Measurements from ENCODE around the gene RGS9.

RGS9 gene

DNA sequence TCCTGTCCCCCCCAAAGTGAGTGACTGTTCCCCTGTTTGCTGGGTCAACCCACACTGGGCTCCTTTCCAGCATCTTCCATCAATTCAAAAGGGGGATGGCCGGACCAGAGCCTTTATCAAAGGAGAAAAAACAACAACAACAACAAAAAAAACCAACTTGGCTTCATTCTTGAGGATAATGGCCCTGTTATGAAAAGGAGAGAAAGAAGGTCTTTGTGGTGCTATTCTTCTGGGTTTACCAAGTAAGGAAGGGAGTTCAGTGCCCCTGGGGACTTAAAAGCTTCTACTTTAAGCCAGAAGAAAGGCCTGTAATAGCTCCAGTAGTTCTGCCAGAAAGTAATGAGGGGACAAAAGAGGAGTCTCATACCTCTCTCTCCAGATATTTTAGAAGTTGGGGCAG is 71.5 kb downstream of the RGS9 start:
- FAIRE-seq (no peak), DNase-seq (ENCODE audit: insufficient read length, low spot score) (no peak)
- no peak for TF ChIP-seq POLR2A (IDR thresholded peaks at IDR 0.05; ENCODE audit: low read depth, low read length)

DNA sequence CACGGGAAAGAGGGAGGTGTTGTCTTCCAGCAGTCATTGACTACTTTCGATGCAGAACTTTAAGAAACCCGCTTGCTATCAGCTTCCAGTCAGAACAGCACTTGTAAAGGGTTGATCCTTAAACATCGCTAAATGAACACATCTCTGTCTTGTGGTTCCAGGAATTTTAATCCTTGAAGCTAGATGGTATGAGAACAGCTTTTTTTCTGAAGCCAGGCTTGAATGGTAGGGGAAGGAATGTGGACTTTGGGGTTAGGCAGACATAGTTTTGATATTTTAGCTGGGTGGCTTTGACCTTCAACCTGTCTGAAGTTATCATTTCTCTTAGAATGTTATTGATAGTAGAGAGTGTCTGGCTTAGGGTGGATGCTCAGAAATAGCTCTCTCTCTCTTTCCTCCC is 81.1 kb downstream of the RGS9 start:
- DNase-seq (ENCODE audit: insufficient read length, low spot score) (no peak), FAIRE-seq (no peak)
- TF ChIP-seq POLR2A (IDR thresholded peaks at IDR 0.05; ENCODE audit: low read depth, low read length) = no peak

DNA sequence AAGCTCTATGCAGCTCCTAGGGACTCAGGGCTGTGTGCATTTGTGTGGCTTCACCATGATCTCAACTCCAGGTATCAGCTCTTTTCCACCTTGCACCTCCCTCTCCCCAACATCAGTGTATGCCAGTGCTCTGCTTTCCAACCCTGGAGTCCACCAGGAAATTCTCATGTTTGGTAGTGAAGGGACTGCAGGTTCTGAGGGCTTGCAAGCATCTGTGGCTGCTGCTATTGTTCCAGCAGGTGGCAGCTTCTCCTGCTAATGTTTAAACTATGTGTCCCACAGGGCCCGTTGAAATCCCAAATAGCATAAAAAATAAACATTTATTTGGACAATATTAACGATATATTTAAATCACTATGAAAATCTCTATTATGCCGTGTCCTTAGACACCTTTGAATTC is 82.0 kb downstream of the RGS9 start:
- no peak for FAIRE-seq
- TF ChIP-seq POLR2A (IDR thresholded peaks at IDR 0.05; ENCODE audit: low read depth, low read length) = no peak
- DNase-seq (ENCODE audit: insufficient read length, low spot score) = no peak

DNA sequence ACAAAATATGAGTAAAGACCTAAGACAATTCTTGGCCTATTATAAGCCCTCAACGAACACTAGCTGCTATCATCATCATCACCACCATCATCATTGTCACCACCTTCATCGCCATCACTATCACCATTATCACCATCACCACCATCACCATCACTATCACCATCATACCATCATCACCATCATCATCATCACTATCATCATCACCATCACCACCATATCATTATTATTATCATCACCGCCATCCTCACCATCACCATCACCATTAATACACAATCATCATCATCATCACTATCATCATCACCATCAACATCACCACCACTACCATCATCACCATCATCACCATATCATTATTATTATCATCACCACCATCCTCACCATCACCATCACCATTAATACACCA is 82.5 kb downstream of the RGS9 start:
- no peak for FAIRE-seq
- no peak for DNase-seq (ENCODE audit: insufficient read length, low spot score)
- TF ChIP-seq POLR2A (IDR thresholded peaks at IDR 0.05; ENCODE audit: low read depth, low read length) = no peak

DNA sequence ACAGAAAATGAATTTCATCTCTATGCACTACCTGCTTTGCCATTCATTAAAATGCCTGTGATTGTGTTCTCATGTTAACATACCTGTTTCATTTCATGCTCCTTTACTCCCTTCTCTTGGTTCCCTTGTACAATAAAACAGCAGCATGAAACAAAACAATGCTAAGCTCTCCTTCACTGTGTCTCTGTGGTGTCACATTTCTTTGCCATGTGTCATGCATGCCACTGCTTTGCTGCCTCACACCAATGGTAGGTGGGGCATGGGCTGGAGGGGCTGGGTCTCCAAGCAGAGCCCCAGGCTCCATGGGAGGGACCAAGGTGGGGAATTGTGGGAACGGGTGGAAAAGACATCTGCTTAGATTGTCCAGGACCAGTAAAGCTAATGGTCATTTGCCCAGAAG is 83.6 kb downstream of the RGS9 start:
- TF ChIP-seq POLR2A (IDR thresholded peaks at IDR 0.05; ENCODE audit: low read depth, low read length) = no peak
- FAIRE-seq (no peak), DNase-seq (ENCODE audit: insufficient read length, low spot score) (peak; percentile 33)

DNA sequence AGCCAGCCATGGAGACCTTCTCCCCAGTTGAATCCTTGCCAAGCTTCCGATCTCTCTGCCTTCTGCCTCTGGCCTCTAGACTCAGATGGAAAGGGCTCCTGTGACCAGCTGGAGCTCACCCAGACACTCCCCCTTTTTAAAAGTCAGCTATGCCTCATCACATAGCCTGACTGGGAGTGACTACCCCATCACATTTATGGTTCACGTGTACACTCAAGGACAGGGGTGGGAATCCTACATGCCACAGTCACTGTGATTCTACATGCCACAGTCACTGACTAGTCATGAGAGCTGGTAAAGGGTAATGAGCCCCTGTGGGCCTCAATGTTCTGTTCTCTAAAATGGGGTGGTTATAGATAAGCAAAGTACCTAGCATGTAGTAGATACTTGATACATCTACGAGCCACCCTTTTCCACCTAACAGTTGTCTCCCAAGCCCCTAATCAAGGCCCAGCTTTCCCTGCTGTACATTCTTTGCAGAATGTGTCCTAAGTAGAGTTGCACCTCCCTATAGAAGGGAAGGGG is 85.1 kb downstream of the RGS9 start:
- DNase-seq (ENCODE audit: insufficient read length, low spot score) (peak; percentile 45), FAIRE-seq (no peak)
- no peak for TF ChIP-seq POLR2A (IDR thresholded peaks at IDR 0.05; ENCODE audit: low read depth, low read length)

GRCh38 chr17:65225061-65225460 is 87.9 kb downstream of the RGS9 start:
- no peak for TF ChIP-seq POLR2A (IDR thresholded peaks at IDR 0.05; ENCODE audit: low read depth, low read length)
- DNase-seq (ENCODE audit: insufficient read length, low spot score) (no peak), FAIRE-seq (no peak)

GRCh38 chr17:65226227-65226626 is 89.1 kb downstream of the RGS9 start:
- TF ChIP-seq POLR2A (IDR thresholded peaks at IDR 0.05; ENCODE audit: low read depth, low read length) = no peak
- FAIRE-seq (no peak), DNase-seq (ENCODE audit: insufficient read length, low spot score) (no peak)

GRCh38 chr17:65227637-65228036 is 90.5 kb downstream of the RGS9 start:
- FAIRE-seq (no peak), DNase-seq (ENCODE audit: insufficient read length, low spot score) (no peak)
- TF ChIP-seq POLR2A (IDR thresholded peaks at IDR 0.05; ENCODE audit: low read depth, low read length) = no peak

GRCh38 chr17:65228287-65228686 is 91.1 kb downstream of the RGS9 start:
- FAIRE-seq (no peak), DNase-seq (ENCODE audit: insufficient read length, low spot score) (no peak)
- no peak for TF ChIP-seq POLR2A (IDR thresholded peaks at IDR 0.05; ENCODE audit: low read depth, low read length)

DNA sequence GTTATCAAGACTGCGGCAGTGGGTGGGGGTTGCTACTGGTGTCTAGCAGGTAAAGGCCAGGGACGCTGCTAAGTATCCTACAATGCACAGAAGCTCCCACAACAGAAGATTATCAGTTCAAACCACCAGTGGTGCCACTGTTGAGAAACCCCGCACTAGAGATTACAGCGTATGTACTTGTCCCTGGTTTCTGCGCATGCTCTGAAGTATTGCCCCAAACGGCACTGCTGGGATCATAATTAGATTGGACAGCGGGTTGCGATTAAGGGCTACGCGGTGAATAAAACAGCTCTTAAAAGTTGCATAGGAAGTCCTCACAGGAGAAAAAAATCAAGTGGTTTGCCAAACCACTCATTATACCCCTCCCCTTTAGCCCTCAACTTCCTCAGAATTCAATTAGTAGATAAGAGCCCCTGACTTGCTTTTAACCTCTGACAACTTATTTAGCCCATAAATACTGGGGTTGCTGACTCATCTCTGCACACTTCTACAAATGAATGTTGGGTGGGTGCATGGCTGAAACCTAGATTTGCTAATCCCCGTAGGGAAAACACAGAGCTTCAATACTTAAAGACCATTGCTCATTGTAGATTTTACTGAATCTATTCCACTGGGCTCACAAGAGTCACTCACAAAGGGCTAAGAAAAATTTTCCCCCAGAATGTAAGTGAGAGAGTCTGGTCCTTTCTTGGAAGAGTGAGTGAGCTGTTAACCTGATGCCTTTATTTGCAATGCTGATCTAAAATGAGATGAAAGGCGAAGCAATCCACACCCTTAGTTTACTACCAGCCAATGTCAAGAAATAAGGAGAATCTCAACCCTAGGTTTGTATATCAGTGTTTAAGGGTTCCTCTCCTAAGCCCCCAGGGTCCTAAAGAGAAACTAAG is 91.8 kb downstream of the RGS9 start:
- TF ChIP-seq POLR2A (IDR thresholded peaks at IDR 0.05; ENCODE audit: low read depth, low read length) = no peak
- DNase-seq (ENCODE audit: insufficient read length, low spot score) = no peak
- no peak for FAIRE-seq

- FAIRE-seq = no peak
- TF ChIP-seq POLR2A (IDR thresholded peaks at IDR 0.05; ENCODE audit: low read depth, low read length) = no peak
- no peak for DNase-seq (ENCODE audit: insufficient read length, low spot score)
These were observed 92.4 kb downstream of the RGS9 start for GRCh38 chr17:65229621-65229995.

DNA sequence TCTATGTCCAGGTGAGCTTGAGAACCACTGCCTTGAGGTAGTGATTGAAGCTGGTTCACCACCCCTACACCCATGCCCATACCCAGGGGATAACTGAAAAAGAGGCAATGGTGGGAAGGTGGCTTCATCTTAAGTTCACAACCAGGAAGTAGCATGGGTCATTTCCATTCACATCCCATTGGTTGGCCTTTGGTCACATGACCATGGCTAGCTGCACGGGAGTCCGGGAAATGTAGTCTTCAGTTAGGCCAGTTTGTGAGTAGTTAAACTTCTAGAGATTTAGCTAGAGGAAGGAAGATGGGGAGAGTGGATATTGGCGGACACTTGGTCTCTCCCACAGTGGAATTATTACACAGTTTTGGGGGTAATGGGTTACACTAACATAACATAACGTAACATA is 92.9 kb downstream of the RGS9 start:
- FAIRE-seq (no peak), DNase-seq (ENCODE audit: insufficient read length, low spot score) (no peak)
- TF ChIP-seq POLR2A (IDR thresholded peaks at IDR 0.05; ENCODE audit: low read depth, low read length) = no peak

DNA sequence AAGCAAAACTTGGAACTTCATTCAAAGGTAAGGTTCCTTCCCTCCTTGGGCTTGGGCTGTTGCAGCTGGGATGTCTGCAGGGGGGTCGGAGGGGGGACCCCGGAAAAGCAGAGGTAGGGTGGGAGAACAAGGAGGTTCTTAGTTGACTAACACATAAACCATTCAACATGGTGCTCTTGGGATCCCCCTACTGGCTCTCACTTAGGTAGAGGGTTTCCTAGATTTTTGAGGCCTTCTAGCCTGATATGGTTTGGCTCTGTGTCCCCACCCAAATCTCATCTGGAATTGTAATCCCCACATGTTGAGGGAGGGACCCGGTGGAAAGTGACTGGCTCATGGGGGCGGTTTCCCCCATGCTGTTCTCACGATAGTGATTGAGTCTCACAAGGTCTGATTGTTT is 93.9 kb downstream of the RGS9 start:
- no peak for TF ChIP-seq POLR2A (IDR thresholded peaks at IDR 0.05; ENCODE audit: low read depth, low read length)
- FAIRE-seq (no peak), DNase-seq (ENCODE audit: insufficient read length, low spot score) (no peak)

DNA sequence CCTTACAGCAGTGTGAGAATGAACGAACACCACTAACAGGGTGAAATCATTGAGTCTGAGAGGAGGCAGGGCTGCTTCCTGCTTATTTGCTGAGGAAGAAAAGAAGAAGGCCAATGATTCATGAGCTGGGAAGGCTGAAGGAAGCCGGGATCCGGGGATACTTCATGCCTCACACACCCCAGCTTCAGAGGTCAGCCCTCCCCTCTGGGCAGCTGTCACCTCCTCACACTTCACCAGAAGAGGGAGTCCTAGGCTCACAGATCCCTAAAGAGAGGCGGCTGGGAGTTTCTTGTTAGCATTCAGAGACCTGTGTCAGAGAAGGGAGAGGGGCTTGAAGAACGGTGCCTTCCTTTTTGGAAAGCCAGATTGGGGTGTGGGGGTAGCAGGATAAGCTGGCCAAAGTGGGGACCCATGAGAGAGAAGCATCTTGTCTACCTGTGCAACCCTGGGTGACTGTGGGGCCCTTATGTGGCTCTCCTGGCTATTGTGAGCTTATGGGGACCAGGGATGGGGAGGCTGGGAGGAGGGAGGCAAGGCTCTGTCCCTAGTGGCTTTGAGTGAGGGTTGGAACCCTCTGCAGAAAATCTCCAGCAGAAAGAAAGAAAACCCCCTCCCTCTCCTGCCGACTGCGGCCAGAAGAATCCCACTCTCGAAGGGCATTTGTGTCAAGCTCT is 94.6 kb downstream of the RGS9 start:
- DNase-seq (ENCODE audit: insufficient read length, low spot score) (peak; percentile 98), FAIRE-seq (peak; percentile 81)
- no peak for TF ChIP-seq POLR2A (IDR thresholded peaks at IDR 0.05; ENCODE audit: low read depth, low read length)
